ENCODE measurements around the gene LRCH4. TPM values are rescaled to one million over a fixed set of nuclear protein-coding genes. Genes with fewer than 3 reads are reported as not detected.

The LRCH4 gene
- total and polyA plus RNA-seq, 9 of the 15 experiments (the other 6 are each of a cell fraction or from before 2014, with no cell fraction given): 0.06 to 63.3 (median 15.0) TPM

DNA sequence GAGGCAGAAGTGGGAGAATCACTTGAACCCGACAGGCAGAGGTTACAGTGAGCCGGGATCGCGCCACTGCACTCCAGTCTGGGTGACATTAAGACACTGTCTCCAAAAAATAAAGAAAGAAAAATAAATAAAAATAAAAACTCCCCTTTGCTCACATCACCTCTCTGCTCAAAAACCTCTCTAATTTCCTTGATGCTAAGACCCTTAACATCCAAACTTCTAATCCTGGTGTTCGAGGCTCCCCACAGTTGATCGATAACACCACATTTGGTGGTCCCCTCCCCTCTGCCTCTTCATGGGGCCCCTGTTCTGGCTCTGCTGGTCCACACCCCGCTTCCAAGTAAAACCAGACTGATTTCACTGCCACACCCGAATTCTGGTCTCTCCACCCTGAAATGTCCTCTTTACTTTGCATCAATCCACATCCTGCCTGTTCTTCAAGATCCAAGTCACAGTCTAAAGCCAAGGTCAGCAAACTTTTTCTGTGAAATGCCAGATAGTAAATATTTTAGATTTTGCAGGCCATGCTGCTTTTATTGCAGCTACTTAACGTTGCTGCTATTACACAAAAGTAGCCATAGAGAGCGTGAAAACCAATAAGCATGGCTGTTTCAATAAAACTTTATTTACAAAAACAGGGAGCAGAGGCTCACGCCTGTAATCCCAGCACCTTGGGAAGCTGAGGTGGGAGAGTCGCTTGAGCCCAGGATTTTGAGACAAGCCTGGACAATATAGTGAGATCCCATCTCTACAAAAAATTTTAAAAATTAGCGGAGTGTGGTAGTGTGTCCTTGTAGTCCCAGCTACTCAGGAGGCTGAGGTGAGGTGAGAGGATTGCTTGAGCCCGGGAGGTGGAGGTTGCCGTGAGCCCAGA is 38.3 kb upstream of the LRCH4 start (continued):
- TF ChIP-seq SP2 (IDR thresholded peaks at IDR 0.05; ENCODE audit: extremely low read depth, low read depth, low read length, poor library complexity, severe bottlenecking) (no peak), PHF21A (IDR thresholded peaks at IDR 0.05; ENCODE audit: borderline replicate concordance, low read depth) (no peak), ZNF165 (CRISPR knock-in tag; IDR thresholded peaks at IDR 0.05; ENCODE audit: borderline replicate concordance) (no peak), CSDE1 (IDR thresholded peaks at IDR 0.05) (no peak), ZNF232 (CRISPR knock-in tag; IDR thresholded peaks at IDR 0.05) (no peak), POLR2G (IDR thresholded peaks at IDR 0.05; ENCODE audit: low read depth, low read length) (no peak), DNMT1 (IDR thresholded peaks at IDR 0.05) (no peak), ZNF644 (tag; IDR thresholded peaks at IDR 0.05; ENCODE audit: low read depth) (no peak), ZC3H8 (IDR thresholded peaks at IDR 0.05) (no peak), PYGO2 (tag; IDR thresholded peaks at IDR 0.05) (no peak), KLF10 (CRISPR knock-in tag; IDR thresholded peaks at IDR 0.05) (no peak), C11orf30 (IDR thresholded peaks at IDR 0.05; ENCODE audit: low read depth) (no peak), USF2 (CRISPR knock-in tag; IDR thresholded peaks at IDR 0.05) (no peak), U2AF2 (optimal IDR thresholded peaks at IDR 0.05; ENCODE audit: low read depth, low read length) (no peak), MEIS2 (IDR thresholded peaks at IDR 0.05; ENCODE audit: partially characterized antibody) (no peak), RAD21 (CRISPR knock-in tag; conservative IDR thresholded peaks at IDR 0.05 in 1 of 2, IDR thresholded peaks at IDR 0.05 in 1 of 2) (no peak), BACH1 (tag; IDR thresholded peaks at IDR 0.05) (no peak), ZNF57 (CRISPR knock-in tag; IDR thresholded peaks at IDR 0.05) (no peak), SRSF1 (IDR thresholded peaks at IDR 0.05; ENCODE audit: low read depth, low read length) (no peak), ZNF212 (CRISPR knock-in tag; IDR thresholded peaks at IDR 0.05) (no peak)
- TF ChIP-seq, protein P1, sequence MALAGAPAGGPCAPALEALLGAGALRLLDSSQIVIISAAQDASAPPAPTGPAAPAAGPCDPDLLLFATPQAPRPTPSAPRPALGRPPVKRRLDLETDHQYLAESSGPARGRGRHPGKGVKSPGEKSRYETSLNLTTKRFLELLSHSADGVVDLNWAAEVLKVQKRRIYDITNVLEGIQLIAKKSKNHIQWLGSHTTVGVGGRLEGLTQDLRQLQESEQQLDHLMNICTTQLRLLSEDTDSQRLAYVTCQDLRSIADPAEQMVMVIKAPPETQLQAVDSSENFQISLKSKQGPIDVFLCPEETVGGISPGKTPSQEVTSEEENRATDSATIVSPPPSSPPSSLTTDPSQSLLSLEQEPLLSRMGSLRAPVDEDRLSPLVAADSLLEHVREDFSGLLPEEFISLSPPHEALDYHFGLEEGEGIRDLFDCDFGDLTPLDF (CRISPR knock-in tag; IDR thresholded peaks at IDR 0.05): no peak
- TF ChIP-seq, protein P2, sequence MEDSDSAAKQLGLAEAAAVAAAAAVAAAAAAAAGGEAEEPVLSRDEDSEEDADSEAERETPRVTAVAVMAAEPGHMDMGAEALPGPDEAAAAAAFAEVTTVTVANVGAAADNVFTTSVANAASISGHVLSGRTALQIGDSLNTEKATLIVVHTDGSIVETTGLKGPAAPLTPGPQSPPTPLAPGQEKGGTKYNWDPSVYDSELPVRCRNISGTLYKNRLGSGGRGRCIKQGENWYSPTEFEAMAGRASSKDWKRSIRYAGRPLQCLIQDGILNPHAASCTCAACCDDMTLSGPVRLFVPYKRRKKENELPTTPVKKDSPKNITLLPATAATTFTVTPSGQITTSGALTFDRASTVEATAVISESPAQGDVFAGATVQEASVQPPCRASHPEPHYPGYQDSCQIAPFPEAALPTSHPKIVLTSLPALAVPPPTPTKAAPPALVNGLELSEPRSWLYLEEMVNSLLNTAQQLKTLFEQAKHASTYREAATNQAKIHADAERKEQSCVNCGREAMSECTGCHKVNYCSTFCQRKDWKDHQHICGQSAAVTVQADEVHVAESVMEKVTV (CRISPR knock-in tag; IDR thresholded peaks at IDR 0.05): no peak
- TF ChIP-seq, protein P3, sequence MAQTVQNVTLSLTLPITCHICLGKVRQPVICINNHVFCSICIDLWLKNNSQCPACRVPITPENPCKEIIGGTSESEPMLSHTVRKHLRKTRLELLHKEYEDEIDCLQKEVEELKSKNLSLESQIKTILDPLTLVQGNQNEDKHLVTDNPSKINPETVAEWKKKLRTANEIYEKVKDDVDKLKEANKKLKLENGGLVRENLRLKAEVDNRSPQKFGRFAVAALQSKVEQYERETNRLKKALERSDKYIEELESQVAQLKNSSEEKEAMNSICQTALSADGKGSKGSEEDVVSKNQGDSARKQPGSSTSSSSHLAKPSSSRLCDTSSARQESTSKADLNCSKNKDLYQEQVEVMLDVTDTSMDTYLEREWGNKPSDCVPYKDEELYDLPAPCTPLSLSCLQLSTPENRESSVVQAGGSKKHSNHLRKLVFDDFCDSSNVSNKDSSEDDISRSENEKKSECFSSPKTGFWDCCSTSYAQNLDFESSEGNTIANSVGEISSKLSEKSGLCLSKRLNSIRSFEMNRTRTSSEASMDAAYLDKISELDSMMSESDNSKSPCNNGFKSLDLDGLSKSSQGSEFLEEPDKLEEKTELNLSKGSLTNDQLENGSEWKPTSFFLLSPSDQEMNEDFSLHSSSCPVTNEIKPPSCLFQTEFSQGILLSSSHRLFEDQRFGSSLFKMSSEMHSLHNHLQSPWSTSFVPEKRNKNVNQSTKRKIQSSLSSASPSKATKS (CRISPR knock-in tag; IDR thresholded peaks at IDR 0.05): no peak

All from K562 (cell line).